HG03196 (cell line): ENCODE data around the gene CBFA2T2.

ENCODE experiments used
- ATAC-seq: cut with Tn5 transposase; IDR thresholded peaks from one replicate; pipeline ENCODE4 v1.9.1; 2021; ENCODE audit not compliant: unreplicated experiment

Gene CBFA2T2

GRCh38 chr20:33674294-33675135 lies 184.6 kb downstream of the CBFA2T2 start, which contains the start of gene NECAB3:
Gene NECAB3, minus strand, starts transcription at chr20:33674428. Its CDS starts 76 bp downstream, at chr20:33674352.
- peak; percentile 35 for ATAC-seq

DNA sequence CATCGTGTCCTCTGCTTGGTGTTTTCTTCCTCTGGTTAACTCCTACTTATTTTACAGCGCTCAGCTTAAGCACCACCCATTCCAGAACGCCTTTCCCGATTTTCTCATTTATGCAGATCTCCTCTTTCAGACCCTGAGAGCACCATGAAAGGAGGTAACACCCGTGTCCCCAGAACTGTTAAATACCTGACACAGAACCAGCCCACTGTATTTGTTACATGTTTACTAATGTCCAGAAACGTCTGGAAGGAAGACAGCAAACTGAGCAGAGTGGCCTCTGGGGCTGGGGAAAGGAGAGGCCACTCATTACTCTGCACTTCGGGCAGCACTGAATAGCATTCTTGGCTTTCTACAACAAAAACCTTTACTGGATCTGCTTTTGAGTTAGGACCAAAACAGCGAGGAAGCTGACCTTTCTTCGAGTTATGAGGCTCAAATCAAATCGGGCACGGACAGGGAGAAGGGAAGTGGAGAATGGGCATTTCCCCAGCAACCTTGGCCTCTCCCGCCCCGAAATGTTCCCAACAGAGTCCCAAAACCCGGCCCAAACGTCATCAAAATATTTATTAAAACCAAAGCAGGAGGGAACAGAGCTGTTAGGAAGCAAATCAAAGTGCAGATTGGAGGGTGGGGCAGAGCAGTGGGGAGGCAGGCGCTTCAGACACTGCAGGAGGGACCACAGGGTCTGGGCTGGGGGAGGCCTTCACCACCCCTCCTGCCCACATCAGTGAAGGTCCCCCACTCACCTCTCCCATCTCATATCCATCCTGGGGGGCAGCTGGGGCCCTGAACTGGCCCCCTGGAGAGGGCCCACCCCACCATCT lies 185.5 kb downstream of the CBFA2T2 start:
- no peak for ATAC-seq

- ATAC-seq = no peak
These were observed 186.2 kb downstream of the CBFA2T2 start for GRCh38 chr20:33676121-33676520.

DNA sequence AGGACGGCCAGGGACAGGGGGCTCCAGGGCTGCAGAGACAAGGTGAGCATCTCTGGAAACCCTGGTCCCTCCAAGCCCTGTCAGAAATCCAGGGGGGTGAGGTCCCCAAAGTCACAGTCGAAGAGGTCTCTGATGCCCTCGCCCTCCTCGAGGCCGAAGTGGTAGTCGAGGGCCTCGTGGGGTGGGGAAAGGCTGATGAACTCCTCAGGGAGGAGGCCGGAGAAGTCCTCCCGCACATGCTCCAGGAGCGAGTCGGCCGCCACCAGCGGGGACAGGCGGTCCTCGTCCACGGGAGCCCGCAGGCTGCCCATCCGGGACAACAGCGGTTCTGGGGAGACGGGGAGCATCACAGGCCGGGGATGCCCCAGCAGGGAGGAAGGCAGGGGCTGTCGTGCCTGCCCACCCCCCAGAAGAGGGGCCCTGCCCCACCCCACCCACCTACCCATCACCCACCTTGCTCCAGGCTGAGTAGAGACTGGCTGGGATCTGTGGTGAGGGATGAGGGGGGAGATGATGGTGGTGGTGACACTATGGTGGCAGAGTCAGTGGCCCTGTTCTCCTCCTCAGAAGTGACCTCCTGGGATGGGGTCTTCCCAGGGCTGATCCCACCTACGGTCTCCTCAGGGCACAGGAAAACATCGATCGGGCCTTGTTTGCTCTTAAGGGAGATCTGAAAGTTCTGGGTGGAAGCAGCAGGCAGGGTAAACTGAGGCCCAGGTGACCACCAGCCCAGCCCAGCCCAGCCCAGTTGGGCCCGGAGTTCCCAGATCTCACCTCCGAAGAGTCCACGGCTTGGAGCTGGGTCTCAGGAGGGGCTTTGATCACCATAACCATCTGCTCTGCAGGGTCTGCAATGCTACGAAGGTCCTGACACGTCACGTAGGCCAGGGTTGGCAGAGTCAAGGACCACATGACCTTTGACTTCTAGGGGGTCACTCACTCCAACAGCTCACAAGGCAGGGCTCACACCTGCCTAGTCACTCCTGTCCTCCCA lies 187.1 kb downstream of the CBFA2T2 start:
- no peak for ATAC-seq

DNA sequence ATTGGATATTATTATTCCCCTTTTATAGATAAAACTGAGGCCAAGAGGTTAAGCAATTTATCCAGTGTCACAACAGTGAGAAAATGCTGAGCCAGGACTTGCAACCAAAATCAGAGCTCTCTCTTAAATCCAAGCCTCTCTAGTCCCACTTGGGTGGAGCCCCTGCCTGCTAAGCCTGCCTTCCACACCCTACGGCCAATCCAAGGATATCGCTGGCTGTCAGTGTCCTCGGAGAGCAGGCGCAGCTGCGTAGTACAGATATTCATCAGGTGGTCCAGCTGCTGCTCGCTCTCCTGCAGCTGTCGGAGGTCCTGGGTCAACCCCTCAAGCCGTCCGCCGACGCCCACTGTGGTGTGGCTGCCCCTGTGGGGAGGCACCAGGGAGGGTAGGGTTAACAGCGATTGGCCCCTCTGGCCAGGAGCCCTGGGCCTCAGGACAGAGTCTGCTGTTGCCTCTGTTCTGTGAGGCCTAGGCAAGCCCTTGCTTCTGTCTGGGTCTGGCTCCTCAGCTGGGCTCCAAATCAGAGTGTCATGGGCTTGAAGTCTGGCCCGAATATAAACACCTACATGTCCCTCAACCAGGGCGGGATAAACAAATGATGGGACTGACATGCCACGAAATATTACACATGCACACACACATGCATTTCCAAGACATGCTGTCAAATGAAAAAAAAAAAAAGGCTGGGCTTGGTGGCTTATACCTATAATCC lies 188.3 kb downstream of the CBFA2T2 start:
- ATAC-seq = no peak

GRCh38 chr20:33679758-33680485 lies 190.0 kb downstream of the CBFA2T2 start:
- ATAC-seq = no peak

DNA sequence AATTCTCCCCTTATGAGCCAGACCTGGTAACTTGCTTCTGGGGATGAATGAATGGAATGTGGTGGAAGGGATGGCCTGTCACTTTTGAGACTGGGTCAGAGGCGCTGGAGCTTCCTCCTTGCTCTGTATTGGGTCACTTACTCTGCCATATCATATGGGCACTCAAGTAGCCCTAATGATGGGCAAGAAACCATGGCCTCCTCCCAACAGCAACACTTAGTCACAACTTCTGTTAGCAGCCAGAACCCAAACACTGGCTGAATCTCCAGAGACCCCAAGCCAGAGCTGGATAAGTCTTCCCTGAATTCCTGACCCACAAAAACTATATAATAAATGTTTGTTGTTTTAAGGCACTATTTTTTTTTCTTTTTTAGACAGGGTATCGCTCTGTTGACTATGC lies 190.8 kb downstream of the CBFA2T2 start:
- ATAC-seq = no peak

DNA sequence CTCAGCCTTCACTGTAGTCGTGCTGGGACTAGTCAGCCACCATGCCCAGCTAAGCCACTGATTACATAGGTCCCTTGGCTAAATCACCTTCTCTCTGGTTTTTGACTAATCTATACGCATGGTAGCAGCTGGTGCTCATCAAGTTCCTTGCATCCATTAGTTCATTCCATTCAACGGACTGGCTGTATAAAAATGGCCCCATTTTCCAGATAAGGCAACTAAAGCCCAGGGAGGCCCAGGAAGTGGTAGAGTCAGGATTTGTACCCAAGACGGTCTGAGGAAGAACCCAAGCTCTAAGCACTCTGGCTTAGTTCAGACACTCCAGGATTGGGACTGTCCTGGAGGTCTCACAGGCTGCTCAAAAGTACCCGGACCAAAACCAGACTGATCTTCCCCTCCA lies 191.4 kb downstream of the CBFA2T2 start:
- no peak for ATAC-seq

- no peak for ATAC-seq
These were observed 191.9 kb downstream of the CBFA2T2 start for GRCh38 chr20:33681728-33682353.

DNA sequence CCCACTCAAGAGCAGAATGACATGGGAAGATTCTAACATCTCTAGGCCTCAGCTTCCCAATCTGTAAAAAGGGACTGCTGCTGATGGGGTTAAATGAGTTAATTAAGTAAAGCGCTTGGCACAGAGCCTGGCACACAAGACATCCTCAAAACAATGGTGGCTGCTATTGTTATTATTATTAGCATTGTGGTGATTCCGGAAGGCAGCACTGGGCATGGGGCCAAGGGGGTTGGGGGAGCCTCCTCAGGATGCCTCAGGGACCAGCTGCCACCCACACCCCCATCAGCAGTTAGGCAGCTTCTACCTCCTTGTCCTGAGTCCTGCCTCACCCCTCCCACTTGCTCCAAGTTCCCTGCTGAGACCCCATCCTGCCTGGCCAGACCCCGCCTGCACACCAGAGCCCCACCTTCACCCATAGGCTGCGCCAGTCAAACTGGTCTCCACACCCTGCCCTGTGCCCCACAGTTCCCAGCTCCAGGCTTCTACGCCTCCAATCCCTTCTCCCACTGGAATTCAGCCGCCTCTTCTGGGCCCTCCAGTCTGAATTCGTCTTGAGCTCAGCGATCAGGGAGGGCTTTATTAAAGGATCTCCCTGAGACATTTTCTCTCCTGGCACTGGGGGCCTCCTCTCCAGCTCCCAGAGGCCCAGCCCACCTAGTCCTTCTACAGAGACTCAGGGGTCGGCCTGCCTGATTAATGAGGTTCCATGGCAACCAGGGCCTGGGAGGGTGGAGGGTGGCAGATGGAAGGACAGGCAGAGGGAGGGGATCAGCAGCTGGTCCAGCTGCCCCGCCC lies 194.8 kb downstream of the CBFA2T2 start:
- ATAC-seq = no peak

DNA sequence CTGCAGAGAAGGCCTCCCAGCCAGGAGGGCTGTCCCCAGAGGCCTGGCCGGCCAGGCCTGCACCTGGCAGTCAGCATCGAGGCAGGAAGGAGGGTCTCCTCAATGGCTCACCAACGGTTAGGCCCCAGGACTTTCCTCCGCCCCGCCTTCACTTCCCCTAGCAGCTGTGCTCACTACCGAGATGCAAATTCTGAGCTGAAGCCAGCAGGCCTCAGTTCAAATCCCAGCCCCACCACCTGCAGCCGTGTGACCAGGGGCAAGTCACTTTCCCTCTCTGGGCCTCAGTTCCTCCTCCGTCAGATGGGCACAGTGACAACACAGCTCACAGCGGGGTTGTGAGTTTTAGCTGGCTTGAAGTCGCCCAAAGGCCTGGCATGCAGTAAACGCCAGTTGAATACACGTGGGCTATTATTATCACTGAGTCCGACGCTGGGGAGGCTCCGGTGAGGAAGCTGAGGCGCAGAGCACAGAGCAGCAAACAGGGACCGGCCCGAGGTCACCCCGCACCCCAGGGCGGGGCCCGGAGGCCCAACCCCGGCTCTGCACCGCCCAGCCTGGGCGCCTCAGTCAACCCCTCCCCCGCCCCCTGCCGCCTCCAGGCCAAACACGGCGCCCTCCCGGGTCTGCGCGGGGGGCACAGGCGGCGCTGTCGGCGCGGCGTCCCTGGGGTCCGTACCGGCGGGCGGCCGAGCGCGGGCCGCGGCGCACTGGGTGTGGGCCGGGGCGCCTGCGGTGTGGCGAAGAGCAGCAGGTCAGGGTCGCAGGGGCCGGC lies 195.6 kb downstream of the CBFA2T2 start:
- ATAC-seq = peak; percentile 36

- peak; percentile 70 for ATAC-seq
These were observed 196.4 kb downstream of the CBFA2T2 start, which contains the start of gene E2F1 for GRCh38 chr20:33686100-33686983. Gene E2F1, minus strand, starts transcription at chr20:33686385. Its CDS starts 121 bp downstream, at chr20:33686264.

GRCh38 chr20:33686984-33687366 lies 197.1 kb downstream of the CBFA2T2 start:
- ATAC-seq = no peak

DNA sequence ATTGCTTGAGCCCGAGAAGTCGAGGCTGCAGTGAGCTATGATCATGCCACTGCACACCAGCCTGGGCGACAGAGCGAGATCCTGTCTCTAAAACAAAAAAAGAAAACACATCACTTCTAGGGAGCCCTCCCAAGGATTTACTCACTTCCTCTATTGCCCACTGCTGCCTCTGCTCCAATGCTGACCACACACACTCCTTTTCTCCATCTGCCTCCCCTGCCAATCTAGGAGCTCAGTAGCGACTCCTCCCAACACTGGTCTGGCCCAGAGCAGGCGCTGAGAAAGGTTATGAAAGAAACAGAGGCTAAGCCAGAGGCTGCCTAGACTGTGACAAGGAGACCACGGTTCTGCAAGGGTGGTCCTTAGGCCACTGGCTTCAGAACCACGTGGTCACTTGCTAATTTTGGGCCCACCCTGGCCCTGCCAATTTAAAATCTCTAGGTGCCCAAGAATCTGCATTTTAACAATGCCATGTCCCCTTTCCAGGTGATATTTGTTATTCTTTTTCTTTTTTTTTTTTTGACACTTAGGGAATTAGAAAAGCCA lies 197.5 kb downstream of the CBFA2T2 start:
- ATAC-seq = no peak

DNA sequence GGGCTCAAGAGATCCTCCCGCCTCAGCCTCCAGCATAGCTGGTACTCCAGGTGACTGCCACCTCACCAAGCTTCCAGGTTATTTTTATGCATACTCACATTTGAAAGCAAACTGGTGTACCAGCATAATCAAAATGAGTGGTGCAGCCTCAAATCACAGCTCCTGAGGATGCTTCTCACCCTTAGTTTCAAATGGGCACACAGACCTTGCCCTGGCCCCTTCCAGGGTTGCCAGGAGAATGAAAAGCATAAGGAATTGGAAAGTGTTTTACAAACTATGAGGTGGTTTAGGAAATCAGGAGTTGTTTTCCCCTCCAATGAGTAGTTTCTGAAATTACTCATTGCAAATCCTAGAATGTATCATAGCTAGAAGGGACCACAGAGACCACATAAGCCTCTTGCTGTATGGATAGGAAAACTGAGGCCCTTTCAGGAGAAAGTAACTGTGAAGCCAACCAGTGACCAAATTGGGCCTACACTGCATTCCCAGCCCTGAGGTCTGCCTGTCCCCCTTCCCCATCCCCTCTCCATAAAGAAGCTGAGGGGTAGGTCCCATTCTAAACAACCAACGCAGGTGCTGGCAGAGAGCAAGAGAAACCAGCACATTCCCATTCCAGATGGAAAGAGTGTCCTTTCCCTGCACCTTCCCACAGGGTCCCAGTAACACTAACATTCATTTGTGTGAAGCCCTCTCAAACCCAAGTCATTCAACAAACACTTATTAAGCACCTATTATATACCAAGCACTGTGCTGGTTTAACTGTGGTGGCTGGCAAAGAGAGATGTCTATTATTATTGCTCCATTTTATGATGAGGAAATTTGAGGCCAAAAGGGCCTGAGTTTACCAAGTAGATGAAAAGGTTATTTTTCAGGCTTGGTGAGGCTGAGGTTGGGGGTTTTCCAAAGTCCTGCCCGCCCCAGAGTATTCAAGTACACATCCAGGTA lies 198.4 kb downstream of the CBFA2T2 start:
- no peak for ATAC-seq
